Keratinocyte (primary cell): ENCODE data around the gene ASIC2.

ENCODE experiments used
- EZH2 ChIP-seq: IDR thresholded peaks from one replicate; pipeline ENCODE4 v1.6.1; 2012; ENCODE audit warnings: inconsistent platforms, mild to moderate bottlenecking, low read length, moderate library complexity
- TF ChIP-seq, protein P1 (sequence below), 3 experiments: IDR thresholded peaks in 1 of 3; conservative IDR thresholded peaks in 1 of 3; optimal IDR thresholded peaks in 1 of 3; 2 replicates in 2 of 3; 3 replicates in 1 of 3; pipeline versions ENCODE3 to v1.5.1; 2011; ENCODE audit warnings: low read length in 3 of 3, mild to moderate bottlenecking in 3 of 3, moderate library complexity in 2 of 3, control low read depth in 1 of 3, inconsistent platforms in 1 of 3; ENCODE audit not compliant: insufficient read depth in 2 of 3; ENCODE audit errors: extremely low read depth in 1 of 3

DNA sequence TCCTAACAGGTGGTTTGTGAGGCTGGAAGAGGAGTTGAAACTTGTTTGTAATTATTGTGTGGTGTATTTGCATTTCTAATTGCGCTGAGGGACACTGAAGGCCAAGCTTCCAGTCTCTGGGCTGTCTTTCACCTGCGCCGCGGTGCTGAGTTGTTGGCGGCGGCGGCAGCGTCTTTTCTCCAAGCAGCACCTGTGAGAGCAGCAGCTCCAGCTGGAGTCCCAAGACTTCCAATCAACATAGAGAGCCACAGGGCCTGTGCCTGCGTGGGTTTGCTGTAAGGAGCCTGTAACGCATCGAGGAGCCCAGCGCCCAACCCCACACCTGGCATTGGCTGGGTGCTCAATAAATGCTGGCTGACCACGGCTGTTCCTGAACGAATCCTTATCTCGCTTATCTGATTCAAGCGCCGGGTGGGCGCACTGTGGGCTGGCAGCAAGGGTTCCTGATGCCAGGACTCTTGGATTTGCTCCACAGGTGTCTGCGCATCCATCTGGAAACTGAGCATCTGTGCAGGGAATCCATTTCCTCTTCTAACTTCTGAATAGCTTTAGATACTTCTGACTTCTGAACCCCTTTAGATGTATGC is 138.1 kb downstream of the ASIC2 start:
- TF ChIP-seq, protein P1, sequence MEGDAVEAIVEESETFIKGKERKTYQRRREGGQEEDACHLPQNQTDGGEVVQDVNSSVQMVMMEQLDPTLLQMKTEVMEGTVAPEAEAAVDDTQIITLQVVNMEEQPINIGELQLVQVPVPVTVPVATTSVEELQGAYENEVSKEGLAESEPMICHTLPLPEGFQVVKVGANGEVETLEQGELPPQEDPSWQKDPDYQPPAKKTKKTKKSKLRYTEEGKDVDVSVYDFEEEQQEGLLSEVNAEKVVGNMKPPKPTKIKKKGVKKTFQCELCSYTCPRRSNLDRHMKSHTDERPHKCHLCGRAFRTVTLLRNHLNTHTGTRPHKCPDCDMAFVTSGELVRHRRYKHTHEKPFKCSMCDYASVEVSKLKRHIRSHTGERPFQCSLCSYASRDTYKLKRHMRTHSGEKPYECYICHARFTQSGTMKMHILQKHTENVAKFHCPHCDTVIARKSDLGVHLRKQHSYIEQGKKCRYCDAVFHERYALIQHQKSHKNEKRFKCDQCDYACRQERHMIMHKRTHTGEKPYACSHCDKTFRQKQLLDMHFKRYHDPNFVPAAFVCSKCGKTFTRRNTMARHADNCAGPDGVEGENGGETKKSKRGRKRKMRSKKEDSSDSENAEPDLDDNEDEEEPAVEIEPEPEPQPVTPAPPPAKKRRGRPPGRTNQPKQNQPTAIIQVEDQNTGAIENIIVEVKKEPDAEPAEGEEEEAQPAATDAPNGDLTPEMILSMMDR (optimal IDR thresholded peaks at IDR 0.05 in 1 of 3, IDR thresholded peaks at IDR 0.05 in 1 of 3, conservative IDR thresholded peaks at IDR 0.05 in 1 of 3; ENCODE audit: extremely low read depth in 1 of 3, insufficient read depth in 2 of 3, low read length in 3 of 3): no peak
- no peak for TF ChIP-seq EZH2
